Duodenal mucosa (tissue), 2 donors: ENCODE measurements around the gene AAMP.

Experiments
- H3K27ac ChIP-seq: one replicate; pipeline ENCODE4 v1.7.0; 2013; ENCODE audit warnings: low read depth, low read length
- H3K27me3 ChIP-seq, 2 donors: one replicate each; pipeline ENCODE4 v1.7.0; 2013; ENCODE audit warnings: low read length in 2 of 2, control low read depth in 1 of 2; ENCODE audit not compliant: insufficient read depth in 2 of 2, control insufficient read depth in 1 of 2
- H3K36me3 ChIP-seq, 2 donors: one replicate each; pipeline ENCODE4 v1.7.0; 2013; ENCODE audit warnings: low read length in 2 of 2, control low read depth in 1 of 2; ENCODE audit not compliant: insufficient read depth in 2 of 2, control insufficient read depth in 1 of 2
- H3K4me1 ChIP-seq, 2 donors: one replicate each; pipeline ENCODE4 v1.7.0; 2013; ENCODE audit warnings: low read length in 2 of 2, control low read depth in 1 of 2; ENCODE audit not compliant: insufficient read depth in 2 of 2, control insufficient read depth in 1 of 2
- H3K4me3 ChIP-seq, 2 donors: one replicate each; pipeline ENCODE4 v1.7.0; 2013; ENCODE audit warnings: low read length in 2 of 2, low read depth in 1 of 2
- H3K9ac ChIP-seq, 2 donors: one replicate each; pipeline ENCODE4 v1.7.0; 2013; ENCODE audit warnings: low read length in 2 of 2, low read depth in 1 of 2
- H3K9me3 ChIP-seq, 2 donors: one replicate each; pipeline ENCODE4 v1.7.0; 2013; ENCODE audit warnings: low read length in 2 of 2, control low read depth in 1 of 2; ENCODE audit not compliant: control insufficient read depth in 1 of 2

Gene AAMP

GRCh38 chr2:218228366-218229090, 41.4 kb downstream of the AAMP start:
- H3K9me3 ChIP-seq: no peaks in the 10 kb centered on the region
- H3K4me3 ChIP-seq: no peak overlapping the region
- H3K27me3 ChIP-seq: no peaks in the 10 kb centered on the region
- peaks cover 34 to 75% of the 10 kb centered on the region in 2 donors for H3K36me3 ChIP-seq
- peak overlapping the region; percentile 72 for H3K27ac ChIP-seq
- no peak overlapping the region for H3K9ac ChIP-seq
- H3K4me1 ChIP-seq: peaks cover 44 to 49% of the 10 kb centered on the region in 2 donors

- Histone ChIP-seq H3K9ac (no peak overlapping the region), H3K9me3 (no peaks in the 10 kb centered on the region), H3K27me3 (no peaks in the 10 kb centered on the region), H3K4me3 (no peak overlapping the region), H3K27ac (no peak overlapping the region), H3K36me3 (peaks cover 30 to 60% of the 10 kb centered on the region in 2 donors), H3K4me1 (peaks cover 61 to 65% of the 10 kb centered on the region in 2 donors)
Observed at GRCh38 chr2:218226903-218227302, 43.0 kb downstream of the AAMP start.

GRCh38 chr2:218224186-218224585, 45.8 kb downstream of the AAMP start:
- Histone ChIP-seq H3K9me3 (no peaks in the 10 kb centered on the region), H3K36me3 (peaks cover 19 to 49% of the 10 kb centered on the region in 2 donors), H3K27ac (no peak overlapping the region), H3K4me1 (peaks cover 58 to 76% of the 10 kb centered on the region in 2 donors), H3K9ac (no peak overlapping the region), H3K27me3 (no peaks in the 10 kb centered on the region), H3K4me3 (no peak overlapping the region)

- no peaks in the 10 kb centered on the region for H3K9me3 ChIP-seq
- H3K36me3 ChIP-seq: peaks cover 9 to 40% of the 10 kb centered on the region in 2 donors
- no peak overlapping the region for H3K4me3 ChIP-seq
- no peaks in the 10 kb centered on the region for H3K27me3 ChIP-seq
- H3K4me1 ChIP-seq: peaks cover 59 to 73% of the 10 kb centered on the region in 2 donors
- H3K9ac ChIP-seq: peak overlapping the region in 1 of 2 donors; percentile 22
- H3K27ac ChIP-seq: no peak overlapping the region
Observed at GRCh38 chr2:218223046-218223445, 46.9 kb downstream of the AAMP start.

- Histone ChIP-seq H3K36me3 (peaks cover 4 to 26% of the 10 kb centered on the region in 2 donors), H3K27ac (no peak overlapping the region), H3K4me1 (peaks cover 66 to 76% of the 10 kb centered on the region in 2 donors), H3K27me3 (no peaks in the 10 kb centered on the region), H3K4me3 (no peak overlapping the region), H3K9me3 (no peaks in the 10 kb centered on the region), H3K9ac (peak overlapping the region in 1 of 2 donors; percentile 96)
Observed at GRCh38 chr2:218221000-218221399, 48.9 kb downstream of the AAMP start.

- Histone ChIP-seq H3K27me3 (no peaks in the 10 kb centered on the region), H3K9ac (peak overlapping the region in 1 of 2 donors; percentile 96), H3K27ac (no peak overlapping the region), H3K4me1 (peaks cover 62 to 69% of the 10 kb centered on the region in 2 donors), H3K36me3 (peaks cover 2 to 15% of the 10 kb centered on the region in 2 donors), H3K4me3 (peak overlapping the region; percentile 92 to 95), H3K9me3 (no peaks in the 10 kb centered on the region)
Observed at GRCh38 chr2:218219934-218220333, 50.0 kb downstream of the AAMP start.

- H3K27me3 ChIP-seq: no peaks in the 10 kb centered on the region
- H3K9me3 ChIP-seq: no peaks in the 10 kb centered on the region
- H3K27ac ChIP-seq: peak overlapping the region; percentile 89
- peak overlapping the region; percentile 92 to 95 for H3K4me3 ChIP-seq
- H3K9ac ChIP-seq: peak overlapping the region; percentile 94 to 96
- peaks cover 0 to 7% of the 10 kb centered on the region in 2 donors for H3K36me3 ChIP-seq
- peaks cover 55 to 58% of the 10 kb centered on the region in 2 donors for H3K4me1 ChIP-seq
Observed at GRCh38 chr2:218218268-218219185, 51.4 kb downstream of the AAMP start.

GRCh38 chr2:218217360-218218267, 52.3 kb downstream of the AAMP start:
- Histone ChIP-seq H3K9me3 (no peaks in the 10 kb centered on the region), H3K36me3 (peaks cover 0 to 7% of the 10 kb centered on the region in 2 donors), H3K9ac (peak overlapping the region; percentile 94 to 96), H3K27me3 (no peaks in the 10 kb centered on the region), H3K27ac (peak overlapping the region; percentile 89), H3K4me3 (peak overlapping the region; percentile 92 to 95), H3K4me1 (peaks cover 46 to 49% of the 10 kb centered on the region in 2 donors)

- peak within 1 kb of the TSS; percentile 94 to 96 for H3K9ac ChIP-seq
- peak within 1 kb of the TSS; percentile 89 for H3K27ac ChIP-seq
- peaks cover 0 to 7% of the 10 kb centered on the region in 2 donors for H3K36me3 ChIP-seq
- H3K27me3 ChIP-seq: no peaks in the 10 kb centered on the region
- H3K4me1 ChIP-seq: peaks cover 38 to 41% of the 10 kb centered on the region in 2 donors
- no peaks in the 10 kb centered on the region for H3K9me3 ChIP-seq
- peak within 1 kb of the TSS; percentile 92 to 95 for H3K4me3 ChIP-seq
Observed at GRCh38 chr2:218216674-218217359, 53.1 kb downstream of the AAMP start, which contains the start of gene ARPC2. ARPC2 (plus strand) TSS chr2:218217189; CDS start chr2:218217471, 282 bp downstream.
